Smooth muscle cell (in vitro differentiated cells): ENCODE results near the gene CNTFR. TPM values are rescaled to one million over a fixed set of nuclear protein-coding genes. Genes with fewer than 3 reads are reported as not detected.

Source experiments
- DNase-seq: peaks from one replicate; lab custom pipeline; 2025; ENCODE audit not compliant: unreplicated experiment; lab: John Stamatoyannopoulos, UW
- H2AFZ ChIP-seq: fragments of 200-600 bp; sonication (generic); 2 replicates; pipeline ENCODE4 v1.6.0; 2016; ENCODE audit warnings: antibody characterized with exemption, low read depth, mild to moderate bottlenecking
- H3F3A ChIP-seq: fragments of 200-600 bp; sonication (generic); 2 replicates; pipeline ENCODE4 v1.6.0; 2017; ENCODE audit warnings: antibody characterized with exemption, low read depth
- H3K27ac ChIP-seq: fragments of 200-600 bp; sonication (generic); 2 replicates; pipeline ENCODE4 v1.5.1; 2016; ENCODE audit warnings: low read depth, mild to moderate bottlenecking
- H3K27me3 ChIP-seq: fragments of 200-600 bp; sonication (generic); 2 replicates; pipeline ENCODE4 v1.6.1; 2016; ENCODE audit warnings: low read depth, mild to moderate bottlenecking
- H3K36me3 ChIP-seq: fragments of 200-600 bp; sonication (generic); 2 replicates; pipeline ENCODE4 v1.5.1; 2016; ENCODE audit warnings: low read depth
- H3K4me1 ChIP-seq: fragments of 200-600 bp; sonication (generic); 2 replicates; pipeline ENCODE4 v1.5.1; 2016; ENCODE audit warnings: low read depth
- H3K4me2 ChIP-seq: fragments of 200-600 bp; sonication (generic); 2 replicates; pipeline ENCODE4 v1.6.0; 2016; ENCODE audit warnings: mild to moderate bottlenecking
- H3K4me3 ChIP-seq: fragments of 200-600 bp; sonication (generic); 2 replicates; pipeline ENCODE4 v1.5.1; 2016; ENCODE audit warnings: mild to moderate bottlenecking
- H3K79me2 ChIP-seq: fragments of 200-600 bp; sonication (generic); 2 replicates; pipeline ENCODE4 v1.6.0; 2016; ENCODE audit warnings: low read depth, mild to moderate bottlenecking
- H3K9ac ChIP-seq: fragments of 200-600 bp; sonication (generic); 2 replicates; pipeline ENCODE4 v1.6.0; 2016; ENCODE audit warnings: low read depth
- H3K9me3 ChIP-seq: fragments of 200-600 bp; sonication (generic); replicated peaks from 2 replicates; pipeline ENCODE4 v1.5.1; 2016; ENCODE audit warnings: low read depth
- H4K20me1 ChIP-seq: fragments of 200-600 bp; sonication (generic); 2 replicates; pipeline ENCODE4 v1.6.0; 2016; ENCODE audit warnings: low read depth
- WGBS: methylation state at CpG from one replicate; pipeline ENCODE4 v1.1.7; 2016; ENCODE audit warnings: low lambda C conversion rate; 5-methylcytosine and 5-hydroxymethylcytosine counted together
- polyA plus RNA-seq: library from polyadenylated mRNA; unstranded; fragments of >200 nt; fragmentation: Nextera tagmentation; extraction: Ambion mirVana; gene quantifications from 2 replicates; pipeline ENCODE4 v1.2.1, GENCODE V29; 2016
- total RNA-seq: library from RNA; depleted of rRNA; stranded (reverse); fragments of >200 nt; gene quantifications from 2 replicates; pipeline ENCODE4 v1.2.3, GENCODE V29; 2014
- TF ChIP-seq, protein P1 (sequence below): fragments of 200-600 bp; sonication (generic); IDR thresholded peaks from 2 replicates; pipeline ENCODE4 v1.5.1; 2017; ENCODE audit warnings: borderline replicate concordance, mild to moderate bottlenecking, antibody characterized with exemption; ENCODE audit not compliant: insufficient read depth, poor library complexity, severe bottlenecking

The CNTFR gene
- total and polyA plus RNA-seq, 2 experiments from 2014 or later, result 4.3 to 16.4 TPM

DNA sequence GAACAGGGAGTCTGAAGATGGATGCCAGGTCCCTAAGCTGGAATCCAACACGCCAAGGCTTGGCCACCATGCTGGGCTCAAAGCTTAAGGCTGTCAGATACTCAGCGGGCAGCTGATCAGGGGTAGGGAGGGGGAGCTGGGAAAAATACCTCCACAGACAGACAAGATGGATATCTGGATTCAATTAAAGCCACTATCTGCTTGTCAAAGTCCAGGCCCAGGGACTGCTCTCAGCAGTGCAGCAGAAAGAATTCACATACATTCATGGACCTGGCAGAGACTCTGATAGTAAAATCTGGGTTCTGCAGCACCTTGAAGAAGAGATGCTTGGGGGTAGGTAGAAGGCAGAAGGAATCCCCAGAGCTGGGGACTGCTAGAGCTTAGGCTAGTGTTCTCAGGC, 25.6 kb upstream of the CNTFR start:
- peaks cover 3% of the 10 kb centered on the region for H3K79me2 ChIP-seq
- H2AFZ ChIP-seq, result no peak overlapping the region
- H3K4me3 ChIP-seq, result no peak overlapping the region
- no peaks in the 10 kb centered on the region for H4K20me1 ChIP-seq
- no peaks in the 10 kb centered on the region for H3K27me3 ChIP-seq
- no peak for DNase-seq
- peaks cover 7% of the 10 kb centered on the region for H3F3A ChIP-seq
- peaks cover 3% of the 10 kb centered on the region for H3K36me3 ChIP-seq
- H3K27ac ChIP-seq, result no peak overlapping the region
- H3K4me2 ChIP-seq, result no peak overlapping the region
- TF ChIP-seq, protein P1, sequence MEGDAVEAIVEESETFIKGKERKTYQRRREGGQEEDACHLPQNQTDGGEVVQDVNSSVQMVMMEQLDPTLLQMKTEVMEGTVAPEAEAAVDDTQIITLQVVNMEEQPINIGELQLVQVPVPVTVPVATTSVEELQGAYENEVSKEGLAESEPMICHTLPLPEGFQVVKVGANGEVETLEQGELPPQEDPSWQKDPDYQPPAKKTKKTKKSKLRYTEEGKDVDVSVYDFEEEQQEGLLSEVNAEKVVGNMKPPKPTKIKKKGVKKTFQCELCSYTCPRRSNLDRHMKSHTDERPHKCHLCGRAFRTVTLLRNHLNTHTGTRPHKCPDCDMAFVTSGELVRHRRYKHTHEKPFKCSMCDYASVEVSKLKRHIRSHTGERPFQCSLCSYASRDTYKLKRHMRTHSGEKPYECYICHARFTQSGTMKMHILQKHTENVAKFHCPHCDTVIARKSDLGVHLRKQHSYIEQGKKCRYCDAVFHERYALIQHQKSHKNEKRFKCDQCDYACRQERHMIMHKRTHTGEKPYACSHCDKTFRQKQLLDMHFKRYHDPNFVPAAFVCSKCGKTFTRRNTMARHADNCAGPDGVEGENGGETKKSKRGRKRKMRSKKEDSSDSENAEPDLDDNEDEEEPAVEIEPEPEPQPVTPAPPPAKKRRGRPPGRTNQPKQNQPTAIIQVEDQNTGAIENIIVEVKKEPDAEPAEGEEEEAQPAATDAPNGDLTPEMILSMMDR, result no peak
- H3K4me1 ChIP-seq, result peaks cover 10% of the 10 kb centered on the region
- 86% methylated on average over 2 of the region's 2 CpGs for WGBS
- no peak overlapping the region for H3K9ac ChIP-seq
- no peaks in the 10 kb centered on the region for H3K9me3 ChIP-seq

DNA sequence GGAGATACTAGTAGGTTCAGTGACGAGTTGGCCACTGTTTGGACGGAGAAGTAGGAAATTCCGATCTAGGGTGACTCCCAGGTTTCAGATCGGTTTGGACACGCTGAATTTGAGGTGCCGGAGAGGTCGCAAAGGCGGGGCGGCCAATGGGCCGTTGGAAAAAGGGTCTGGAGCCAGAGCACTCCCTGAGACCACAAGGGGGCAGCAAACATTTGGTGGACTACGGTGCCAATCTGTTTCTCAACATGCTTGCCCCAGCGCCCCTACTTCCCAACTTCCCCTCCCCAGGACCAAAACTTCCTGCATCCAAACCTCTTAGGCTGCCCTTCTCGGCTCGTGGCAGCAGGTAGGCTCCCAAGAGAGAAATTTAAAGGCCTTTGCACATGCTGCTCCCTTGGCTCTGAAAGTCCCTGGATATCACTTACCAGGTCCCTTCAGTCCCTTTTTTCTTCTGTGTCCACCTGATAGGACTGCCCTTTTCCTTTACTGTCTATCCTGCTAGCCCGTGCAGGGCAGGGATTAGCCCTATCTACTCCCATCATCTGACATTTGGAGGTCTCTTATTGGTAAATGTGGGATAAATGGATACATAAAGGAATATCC, 23.4 kb upstream of the CNTFR start:
- H3F3A ChIP-seq, result peaks cover 7% of the 10 kb centered on the region
- H3K9me3 ChIP-seq, result no peaks in the 10 kb centered on the region
- H3K4me1 ChIP-seq, result peaks cover 10% of the 10 kb centered on the region
- no peaks in the 10 kb centered on the region for H3K27me3 ChIP-seq
- 4% methylated on average over 15 of the region's 15 CpGs for WGBS
- peaks cover 3% of the 10 kb centered on the region for H3K36me3 ChIP-seq
- peak overlapping the region; percentile 87 for H3K9ac ChIP-seq
- peak overlapping the region; percentile 97 for H3K4me2 ChIP-seq
- TF ChIP-seq, protein P1, result peak; percentile 80
- H3K79me2 ChIP-seq, result peaks cover 3% of the 10 kb centered on the region
- peak overlapping the region; percentile 82 for H3K4me3 ChIP-seq
- no peaks in the 10 kb centered on the region for H4K20me1 ChIP-seq
- H2AFZ ChIP-seq, result peak overlapping the region; percentile 89
- peak; percentile 39 for DNase-seq
- H3K27ac ChIP-seq, result peak overlapping the region; percentile 55

DNA sequence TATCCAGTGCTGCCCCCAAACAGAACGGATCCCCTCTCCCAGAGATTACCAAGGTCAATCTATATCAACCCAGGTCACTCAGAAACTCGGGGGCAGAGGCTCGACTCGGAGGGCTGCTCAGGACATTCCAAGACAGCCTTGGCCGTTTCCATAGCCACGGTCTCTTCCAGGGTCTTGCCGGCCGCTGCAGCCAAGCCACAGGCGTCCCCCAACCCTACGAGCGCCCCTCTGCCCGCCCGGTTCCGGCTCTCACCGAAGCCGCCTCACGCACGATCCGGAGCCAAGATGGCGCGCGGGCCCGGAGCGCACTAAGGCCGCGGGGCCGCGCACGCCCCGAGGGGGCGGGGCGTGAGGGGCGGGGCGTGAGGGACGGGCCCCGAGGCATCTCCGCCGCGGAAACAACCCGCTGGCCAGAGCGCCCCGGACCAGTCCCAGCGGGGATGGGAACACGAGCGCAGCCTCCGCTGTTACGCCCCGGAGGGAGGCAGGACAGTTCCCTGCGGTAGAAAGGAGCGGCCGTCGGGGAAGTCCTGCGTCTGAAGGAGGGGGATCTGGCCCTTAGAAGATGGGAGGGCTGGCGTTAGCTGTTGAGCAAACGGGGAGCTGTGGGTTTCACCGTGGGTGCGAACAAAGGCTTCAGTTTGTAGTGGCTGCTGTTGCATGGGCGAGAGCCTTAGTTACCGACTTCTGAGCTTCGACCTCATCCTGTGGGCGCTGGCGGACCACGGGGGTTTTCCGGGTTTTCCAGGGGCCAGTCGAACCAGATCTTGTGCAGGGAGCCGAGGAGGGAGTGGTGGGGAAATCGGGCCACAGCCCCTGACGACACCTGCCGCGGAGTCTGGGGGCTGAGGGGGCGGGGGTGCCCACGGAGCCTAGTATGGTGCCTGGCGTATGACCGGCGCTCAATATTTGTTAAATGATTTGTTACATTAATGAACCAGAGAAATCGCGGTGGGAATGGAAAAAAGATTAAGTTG, 22.6 kb upstream of the CNTFR start, which contains the start of gene RPP25L:
Gene RPP25L, minus strand, starts transcription at position 287 of the 977 bp plus-strand sequence. CDS start 801 bp downstream, outside the sequence.
- 2% methylated on average over 67 of the region's 77 CpGs for WGBS
- Histone ChIP-seq H2AFZ (peak within 1 kb of the TSS; percentile 89), H3K4me3 (peak within 1 kb of the TSS; percentile 82), H4K20me1 (no peaks in the 10 kb centered on the region), H3K36me3 (peaks cover 3% of the 10 kb centered on the region), H3K27ac (peak within 1 kb of the TSS; percentile 55), H3K9ac (peak within 1 kb of the TSS; percentile 87), H3F3A (peaks cover 7% of the 10 kb centered on the region), H3K4me2 (peak within 1 kb of the TSS; percentile 97), H3K79me2 (peaks cover 3% of the 10 kb centered on the region), H3K4me1 (peaks cover 10% of the 10 kb centered on the region), H3K27me3 (no peaks in the 10 kb centered on the region), H3K9me3 (no peaks in the 10 kb centered on the region)
- TF ChIP-seq, protein P1, result no peak
- DNase-seq, result peak; percentile 63
